A673 (cell line): ENCODE data around the gene ZFP36.

ENCODE experiments used
- EZH2 ChIP-seq: fragments of 200-600 bp; sonication (generic); IDR thresholded peaks from 2 replicates; pipeline ENCODE4 v1.6.1; 2017; ENCODE audit warnings: borderline replicate concordance, low read depth, mild to moderate bottlenecking, mixed read lengths, antibody characterized with exemption, low read length; ENCODE audit not compliant: poor library complexity, severe bottlenecking
- TF ChIP-seq, protein P1 (sequence below): fragments of 300-800, 200-600 bp; sonication (generic); conservative IDR thresholded peaks from 2 replicates; pipeline ENCODE4 v1.5.1; 2017; ENCODE audit warnings: low read depth, mild to moderate bottlenecking, antibody characterized with exemption, low read length, moderate library complexity, mixed read lengths

DNA sequence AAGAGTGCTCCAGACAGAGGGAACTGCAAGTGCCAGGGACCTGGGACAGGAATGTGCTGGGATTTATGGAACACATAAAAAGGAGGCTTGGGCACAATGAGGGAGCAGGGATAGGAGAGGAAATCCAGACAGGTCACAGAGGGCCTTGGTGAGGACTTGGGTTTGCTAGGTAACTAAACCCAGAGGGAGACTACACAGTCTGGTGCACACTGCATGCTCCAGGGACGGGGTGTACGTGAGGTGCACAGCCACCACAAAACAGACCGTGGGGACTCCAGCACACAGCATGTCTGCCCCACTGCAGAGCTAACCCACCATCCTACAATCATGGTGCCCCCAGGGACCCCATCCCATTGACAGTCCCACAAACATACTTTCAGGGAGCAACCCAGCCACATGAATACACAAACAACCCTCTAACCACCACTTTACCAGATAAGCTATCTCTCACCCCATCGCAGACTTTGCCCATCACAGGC, 5.5 kb upstream of the ZFP36 start:
- TF ChIP-seq, protein P1, sequence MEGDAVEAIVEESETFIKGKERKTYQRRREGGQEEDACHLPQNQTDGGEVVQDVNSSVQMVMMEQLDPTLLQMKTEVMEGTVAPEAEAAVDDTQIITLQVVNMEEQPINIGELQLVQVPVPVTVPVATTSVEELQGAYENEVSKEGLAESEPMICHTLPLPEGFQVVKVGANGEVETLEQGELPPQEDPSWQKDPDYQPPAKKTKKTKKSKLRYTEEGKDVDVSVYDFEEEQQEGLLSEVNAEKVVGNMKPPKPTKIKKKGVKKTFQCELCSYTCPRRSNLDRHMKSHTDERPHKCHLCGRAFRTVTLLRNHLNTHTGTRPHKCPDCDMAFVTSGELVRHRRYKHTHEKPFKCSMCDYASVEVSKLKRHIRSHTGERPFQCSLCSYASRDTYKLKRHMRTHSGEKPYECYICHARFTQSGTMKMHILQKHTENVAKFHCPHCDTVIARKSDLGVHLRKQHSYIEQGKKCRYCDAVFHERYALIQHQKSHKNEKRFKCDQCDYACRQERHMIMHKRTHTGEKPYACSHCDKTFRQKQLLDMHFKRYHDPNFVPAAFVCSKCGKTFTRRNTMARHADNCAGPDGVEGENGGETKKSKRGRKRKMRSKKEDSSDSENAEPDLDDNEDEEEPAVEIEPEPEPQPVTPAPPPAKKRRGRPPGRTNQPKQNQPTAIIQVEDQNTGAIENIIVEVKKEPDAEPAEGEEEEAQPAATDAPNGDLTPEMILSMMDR, result no peak
- TF ChIP-seq EZH2, result no peak
